H1 (cell line): ENCODE results near the gene INTS1.

ENCODE experiments used
- CREB1 ChIP-seq: IDR thresholded peaks from 2 replicates; pipeline ENCODE4 v1.6.1; 2012; ENCODE audit warnings: inconsistent platforms
- EP300 ChIP-seq, 2 experiments: IDR thresholded peaks; 1 replicate in 1 of 2; 2 replicates in 1 of 2; pipeline ENCODE4 v1.6.1; 2011 to 2012; ENCODE audit warnings: low read depth in 2 of 2, low read length in 2 of 2, mild to moderate bottlenecking in 2 of 2, borderline replicate concordance in 1 of 2, inconsistent platforms in 1 of 2, moderate library complexity in 1 of 2
- EZH2 ChIP-seq: fragments of 200-600 bp; sonication (generic); IDR thresholded peaks from 2 replicates; pipeline ENCODE4 v1.7.1; 2012; ENCODE audit warnings: low read depth, mild to moderate bottlenecking, moderate library complexity, low read length, inconsistent platforms; ENCODE audit not compliant: severe bottlenecking
- JUN ChIP-seq: IDR thresholded peaks from 2 replicates; pipeline ENCODE4 v1.6.1; 2011; ENCODE audit warnings: low read depth, mild to moderate bottlenecking, improper control_type of control experiment, low read length
- NRF1 ChIP-seq: IDR thresholded peaks from 2 replicates; pipeline ENCODE4 v1.6.1; 2011; ENCODE audit warnings: mild to moderate bottlenecking, low read depth, low read length, improper control_type of control experiment
- POLR2A ChIP-seq, 2 experiments: IDR thresholded peaks; 1 replicate in 1 of 2; 2 replicates in 1 of 2; pipeline ENCODE4 v1.6.1; 2011; ENCODE audit warnings: low read depth in 2 of 2, low read length in 2 of 2, mild to moderate bottlenecking in 2 of 2; ENCODE audit errors: control extremely low read depth in 1 of 2
- POLR2AphosphoS5 ChIP-seq: IDR thresholded peaks from 2 replicates; pipeline ENCODE4 v1.6.1; 2011; ENCODE audit warnings: low read depth, low read length
- SIN3A ChIP-seq, 2 experiments: IDR thresholded peaks in 1 of 2; conservative IDR thresholded peaks in 1 of 2; 2 replicates each; pipeline ENCODE4 v1.6.1; 2011 to 2012; ENCODE audit warnings: low read length in 2 of 2, improper control_type of control experiment in 1 of 2, low read depth in 1 of 2, mild to moderate bottlenecking in 1 of 2
- TAF1 ChIP-seq: IDR thresholded peaks from 2 replicates; pipeline ENCODE4 v1.6.1; 2011; ENCODE audit warnings: mild to moderate bottlenecking, low read depth, low read length
- TBP ChIP-seq: IDR thresholded peaks from 2 replicates; pipeline ENCODE4 v1.6.1; 2011; ENCODE audit warnings: low read depth, low read length, improper control_type of control experiment
- TCF12 ChIP-seq: IDR thresholded peaks from 2 replicates; pipeline ENCODE4 v1.6.1; 2011; ENCODE audit warnings: low read depth, mild to moderate bottlenecking, low read length
- YY1 ChIP-seq: IDR thresholded peaks from 2 replicates; pipeline ENCODE4 v1.6.1; 2011; ENCODE audit warnings: low read depth, mild to moderate bottlenecking, low read length
- TF ChIP-seq, protein P1 (sequence below), 3 experiments: IDR thresholded peaks; 1 replicate in 2 of 3; 2 replicates in 1 of 3; pipeline versions ENCODE4 v1.5.1 to v1.6.1; 2011; ENCODE audit warnings: low read length in 3 of 3, mild to moderate bottlenecking in 3 of 3, inconsistent platforms in 2 of 3, low read depth in 1 of 3, moderate library complexity in 1 of 3; ENCODE audit not compliant: insufficient read depth in 1 of 3; ENCODE audit errors: control extremely low read depth in 1 of 3
- TF ChIP-seq, protein P2 (sequence below): IDR thresholded peaks from 2 replicates; pipeline ENCODE4 v1.6.1; 2012; ENCODE audit warnings: inconsistent platforms

DNA sequence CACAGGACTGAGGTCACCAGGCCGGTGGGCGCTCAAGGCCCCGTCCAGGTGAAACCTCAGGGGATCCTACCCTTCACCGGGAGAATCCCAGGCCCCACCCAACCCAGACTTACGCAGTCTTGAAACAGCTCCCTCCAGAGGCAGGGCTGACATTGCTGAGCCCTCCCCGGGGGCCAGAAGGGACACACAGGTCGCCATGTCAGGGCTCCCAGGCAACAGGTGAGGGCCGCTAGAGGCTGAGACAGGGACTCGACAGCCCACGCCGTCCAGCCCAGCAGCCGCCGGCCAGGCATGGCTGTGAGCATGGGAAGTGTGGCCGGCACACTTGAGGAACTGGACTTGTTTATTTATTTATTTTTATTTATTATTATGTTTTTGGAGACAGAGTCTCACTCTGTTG lies 55.2 kb downstream of the INTS1 start:
- TF ChIP-seq, protein P1, sequence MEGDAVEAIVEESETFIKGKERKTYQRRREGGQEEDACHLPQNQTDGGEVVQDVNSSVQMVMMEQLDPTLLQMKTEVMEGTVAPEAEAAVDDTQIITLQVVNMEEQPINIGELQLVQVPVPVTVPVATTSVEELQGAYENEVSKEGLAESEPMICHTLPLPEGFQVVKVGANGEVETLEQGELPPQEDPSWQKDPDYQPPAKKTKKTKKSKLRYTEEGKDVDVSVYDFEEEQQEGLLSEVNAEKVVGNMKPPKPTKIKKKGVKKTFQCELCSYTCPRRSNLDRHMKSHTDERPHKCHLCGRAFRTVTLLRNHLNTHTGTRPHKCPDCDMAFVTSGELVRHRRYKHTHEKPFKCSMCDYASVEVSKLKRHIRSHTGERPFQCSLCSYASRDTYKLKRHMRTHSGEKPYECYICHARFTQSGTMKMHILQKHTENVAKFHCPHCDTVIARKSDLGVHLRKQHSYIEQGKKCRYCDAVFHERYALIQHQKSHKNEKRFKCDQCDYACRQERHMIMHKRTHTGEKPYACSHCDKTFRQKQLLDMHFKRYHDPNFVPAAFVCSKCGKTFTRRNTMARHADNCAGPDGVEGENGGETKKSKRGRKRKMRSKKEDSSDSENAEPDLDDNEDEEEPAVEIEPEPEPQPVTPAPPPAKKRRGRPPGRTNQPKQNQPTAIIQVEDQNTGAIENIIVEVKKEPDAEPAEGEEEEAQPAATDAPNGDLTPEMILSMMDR (IDR thresholded peaks at IDR 0.05; ENCODE audit: control extremely low read depth in 1 of 3, insufficient read depth in 1 of 3, low read depth in 1 of 3, low read length in 3 of 3), result peak in 2 of 3 experiments; percentile 14 to 42; a peak in 2 of 4 replicates
- TF ChIP-seq POLR2AphosphoS5 (no peak), EZH2 (no peak), POLR2A (IDR thresholded peaks at IDR 0.05; ENCODE audit: control extremely low read depth in 1 of 2, low read depth in 2 of 2, low read length in 2 of 2) (no peak), YY1 (no peak), TAF1 (no peak), CREB1 (no peak), TBP (no peak), EP300 (IDR thresholded peaks at IDR 0.05; ENCODE audit: borderline replicate concordance in 1 of 2, low read depth in 2 of 2, low read length in 2 of 2) (no peak), TCF12 (no peak), NRF1 (no peak), JUN (no peak), SIN3A (conservative IDR thresholded peaks at IDR 0.05 in 1 of 2, IDR thresholded peaks at IDR 0.05 in 1 of 2; ENCODE audit: low read depth in 1 of 2, low read length in 2 of 2) (no peak)
- TF ChIP-seq, protein P2, sequence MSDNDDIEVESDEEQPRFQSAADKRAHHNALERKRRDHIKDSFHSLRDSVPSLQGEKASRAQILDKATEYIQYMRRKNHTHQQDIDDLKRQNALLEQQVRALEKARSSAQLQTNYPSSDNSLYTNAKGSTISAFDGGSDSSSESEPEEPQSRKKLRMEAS, result no peak
